OCI-LY1 (cell line): Measurements from ENCODE around the gene ARL11.

Source experiments
- H2AFZ ChIP-seq: fragments of 200-600 bp; sonication (generic), shearing (Covaris generic); 2 replicates; pipeline ENCODE4 v1.6.0; 2014; ENCODE audit warnings: antibody characterized with exemption, mild to moderate bottlenecking, low read length
- H3F3A ChIP-seq: fragments of 200-600 bp; sonication (generic), shearing (Covaris generic); 2 replicates; pipeline ENCODE4 v1.6.0; 2014; ENCODE audit warnings: mild to moderate bottlenecking, antibody characterized with exemption, low read length, moderate library complexity; ENCODE audit not compliant: insufficient read depth
- H3K27ac ChIP-seq: fragments of 200-600 bp; sonication (generic); 2 replicates; pipeline ENCODE4 v1.5.1; 2014; ENCODE audit warnings: low read length, mixed run types, mild to moderate bottlenecking, low read depth; ENCODE audit not compliant: poor library complexity, severe bottlenecking
- H3K27me3 ChIP-seq: fragments of 200-600 bp; sonication (generic); 2 replicates; pipeline ENCODE4 v1.6.0; 2014; ENCODE audit warnings: antibody characterized with exemption, mild to moderate bottlenecking, low read length, moderate library complexity; ENCODE audit not compliant: insufficient read depth
- H3K36me3 ChIP-seq: fragments of 200-600 bp; sonication (generic); 2 replicates; pipeline ENCODE4 v1.6.1; 2014; ENCODE audit warnings: mild to moderate bottlenecking, antibody characterized with exemption, low read length, moderate library complexity, mixed read lengths; ENCODE audit not compliant: insufficient read depth
- H3K4me1 ChIP-seq: fragments of 200-600 bp; sonication (generic); 2 replicates; pipeline ENCODE4 v1.5.1; 2014; ENCODE audit warnings: mild to moderate bottlenecking, low read length, moderate library complexity; ENCODE audit not compliant: insufficient read depth, severe bottlenecking
- H3K4me2 ChIP-seq: fragments of 200-600 bp; sonication (generic), shearing (Covaris generic); 2 replicates; pipeline ENCODE4 v1.6.1; 2014; ENCODE audit warnings: low read length
- H3K4me3 ChIP-seq: fragments of 200-600 bp; sonication (generic); 2 replicates; pipeline ENCODE4 v1.5.1; 2014; ENCODE audit warnings: low read length, low read depth, mild to moderate bottlenecking, mixed read lengths; ENCODE audit not compliant: poor library complexity, severe bottlenecking
- H3K79me2 ChIP-seq: fragments of 200-600 bp; shearing (Covaris generic); 2 replicates; pipeline ENCODE4 v1.6.1; 2016; ENCODE audit warnings: mixed run types, low read length, mixed read lengths; ENCODE audit not compliant: insufficient read depth
- H3K9ac ChIP-seq: fragments of 200-600 bp; sonication (generic), shearing (Covaris generic); 2 replicates; pipeline ENCODE4 v1.6.1; 2014; ENCODE audit warnings: mild to moderate bottlenecking, low read length, mixed read lengths
- H3K9me2 ChIP-seq: fragments of 200-600 bp; sonication (generic), shearing (Covaris generic); 2 replicates; pipeline ENCODE4 v1.6.1; 2014; ENCODE audit warnings: low read depth, mild to moderate bottlenecking, low read length, mixed read lengths
- H3K9me3 ChIP-seq: fragments of 200-600 bp; shearing (Covaris generic); 2 replicates; pipeline ENCODE4 v1.6.1; 2014; ENCODE audit warnings: low read length, mixed read lengths
- H4K20me1 ChIP-seq: fragments of 200-600 bp; sonication (generic), shearing (Covaris generic); 2 replicates; pipeline ENCODE4 v1.6.0; 2016; ENCODE audit warnings: mild to moderate bottlenecking, low read length; ENCODE audit not compliant: insufficient read depth
- EZH2 ChIP-seq: fragments of 200-600 bp; sonication (generic), shearing (Covaris generic); IDR thresholded peaks from 2 replicates; pipeline ENCODE4 v1.8.0; 2017; ENCODE audit warnings: borderline replicate concordance, mixed run types, mild to moderate bottlenecking, antibody characterized with exemption, low read length, moderate library complexity, mixed read lengths
- TF ChIP-seq, protein P1 (sequence below): fragments of 200-600 bp; sonication (generic), shearing (Covaris generic); IDR thresholded peaks from 2 replicates; pipeline ENCODE4 v1.5.1; 2017; ENCODE audit warnings: mild to moderate bottlenecking, antibody characterized with exemption, low read length, moderate library complexity, mixed read lengths

ARL11 gene

DNA sequence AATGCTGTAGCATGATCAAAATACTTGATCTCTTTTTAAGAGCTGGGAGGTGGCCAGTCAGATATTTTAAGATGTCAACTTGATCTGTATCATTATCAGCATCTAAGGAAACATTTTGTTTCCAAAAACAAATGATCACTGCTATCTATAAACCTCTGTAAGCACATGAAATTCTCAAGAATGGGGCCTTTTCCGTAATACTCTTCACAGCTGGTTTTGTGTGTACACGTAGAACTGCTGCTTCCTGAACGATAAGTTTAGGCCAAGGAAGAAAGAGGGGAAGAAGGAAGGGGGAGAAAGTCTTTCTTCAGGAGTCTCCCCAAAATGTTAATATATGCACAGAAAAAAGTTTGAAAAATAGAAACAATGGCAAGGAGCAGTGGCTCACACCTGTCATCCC, 25.7 kb downstream of the ARL11 start:
- no peaks in the 10 kb centered on the region; the same call in 1 of the 2 replicates for H3K36me3 ChIP-seq
- no peak overlapping the region for H3K9ac ChIP-seq
- H4K20me1 ChIP-seq: no peaks in the 10 kb centered on the region
- no peaks in the 10 kb centered on the region for H3F3A ChIP-seq
- no peaks in the 10 kb centered on the region for H3K9me3 ChIP-seq
- H2AFZ ChIP-seq: no peak overlapping the region
- no peaks in the 10 kb centered on the region for H3K4me1 ChIP-seq
- no peak for TF ChIP-seq EZH2
- TF ChIP-seq, protein P1, sequence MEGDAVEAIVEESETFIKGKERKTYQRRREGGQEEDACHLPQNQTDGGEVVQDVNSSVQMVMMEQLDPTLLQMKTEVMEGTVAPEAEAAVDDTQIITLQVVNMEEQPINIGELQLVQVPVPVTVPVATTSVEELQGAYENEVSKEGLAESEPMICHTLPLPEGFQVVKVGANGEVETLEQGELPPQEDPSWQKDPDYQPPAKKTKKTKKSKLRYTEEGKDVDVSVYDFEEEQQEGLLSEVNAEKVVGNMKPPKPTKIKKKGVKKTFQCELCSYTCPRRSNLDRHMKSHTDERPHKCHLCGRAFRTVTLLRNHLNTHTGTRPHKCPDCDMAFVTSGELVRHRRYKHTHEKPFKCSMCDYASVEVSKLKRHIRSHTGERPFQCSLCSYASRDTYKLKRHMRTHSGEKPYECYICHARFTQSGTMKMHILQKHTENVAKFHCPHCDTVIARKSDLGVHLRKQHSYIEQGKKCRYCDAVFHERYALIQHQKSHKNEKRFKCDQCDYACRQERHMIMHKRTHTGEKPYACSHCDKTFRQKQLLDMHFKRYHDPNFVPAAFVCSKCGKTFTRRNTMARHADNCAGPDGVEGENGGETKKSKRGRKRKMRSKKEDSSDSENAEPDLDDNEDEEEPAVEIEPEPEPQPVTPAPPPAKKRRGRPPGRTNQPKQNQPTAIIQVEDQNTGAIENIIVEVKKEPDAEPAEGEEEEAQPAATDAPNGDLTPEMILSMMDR: no peak
- no peaks in the 10 kb centered on the region for H3K79me2 ChIP-seq
- H3K4me2 ChIP-seq: no peak overlapping the region
- H3K9me2 ChIP-seq: no peaks in the 10 kb centered on the region
- no peak overlapping the region for H3K27ac ChIP-seq
- no peak overlapping the region for H3K4me3 ChIP-seq
- no peaks in the 10 kb centered on the region for H3K27me3 ChIP-seq

DNA sequence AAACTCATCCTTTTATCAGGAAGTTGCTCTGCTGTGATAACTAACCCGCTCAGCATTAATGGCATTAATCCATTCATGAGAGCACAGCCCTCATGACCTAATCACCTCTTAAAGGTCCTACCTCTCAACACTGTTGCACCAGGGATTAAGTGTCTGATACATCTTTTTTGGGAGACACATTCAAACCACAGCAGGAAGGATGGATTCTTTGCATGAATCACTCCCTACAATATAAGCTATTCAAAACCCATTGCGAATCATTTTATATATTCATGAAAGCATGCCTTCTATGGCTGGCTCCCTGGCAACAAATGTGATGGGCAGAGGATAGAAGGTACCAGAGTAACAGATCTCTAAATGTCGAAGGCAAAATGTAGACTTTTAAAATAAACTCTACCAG, 27.6 kb downstream of the ARL11 start:
- Histone ChIP-seq H3K9ac (no peak overlapping the region), H3K4me1 (no peaks in the 10 kb centered on the region), H3K36me3 (peaks cover 10% of the 10 kb centered on the region; the same call in 1 of the 2 replicates), H3F3A (no peaks in the 10 kb centered on the region), H3K9me3 (no peaks in the 10 kb centered on the region), H3K4me2 (no peak overlapping the region), H4K20me1 (no peaks in the 10 kb centered on the region), H2AFZ (no peak overlapping the region), H3K27me3 (no peaks in the 10 kb centered on the region), H3K4me3 (no peak overlapping the region), H3K79me2 (no peaks in the 10 kb centered on the region), H3K27ac (no peak overlapping the region), H3K9me2 (no peaks in the 10 kb centered on the region)
- TF ChIP-seq, protein P1: no peak
- no peak for TF ChIP-seq EZH2

DNA sequence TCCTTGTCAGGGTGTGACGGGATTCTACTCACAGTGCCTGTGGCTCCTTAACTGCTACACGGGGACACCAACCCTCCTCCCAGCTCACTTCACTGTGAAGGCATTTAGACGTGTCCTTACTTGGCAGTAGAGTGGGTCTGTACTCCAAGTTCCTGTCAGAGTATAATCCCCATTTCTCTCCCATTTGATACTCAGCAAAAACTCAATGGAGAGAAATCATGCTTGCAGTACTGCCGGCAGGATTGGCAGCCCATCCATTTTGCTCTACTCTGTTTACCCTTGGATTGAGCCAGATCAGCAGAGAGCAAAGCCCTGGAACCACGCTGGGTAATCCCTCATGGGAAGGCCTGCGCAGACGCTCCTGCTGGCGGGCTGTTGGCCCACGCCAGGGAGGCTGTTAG, 28.9 kb downstream of the ARL11 start:
- H3K27ac ChIP-seq: no peak overlapping the region
- H2AFZ ChIP-seq: no peak overlapping the region
- no peak for TF ChIP-seq EZH2
- TF ChIP-seq, protein P1: no peak

More for the DNA sequence above, 28.9 kb downstream of the ARL11 start:
- no peak overlapping the region for H3K4me3 ChIP-seq
- H3K4me1 ChIP-seq: no peaks in the 10 kb centered on the region
- H3K9me2 ChIP-seq: no peaks in the 10 kb centered on the region
- H3K27me3 ChIP-seq: no peaks in the 10 kb centered on the region
- H3K4me2 ChIP-seq: no peak overlapping the region
- no peak overlapping the region for H3K9ac ChIP-seq
- H3K9me3 ChIP-seq: no peaks in the 10 kb centered on the region
- no peaks in the 10 kb centered on the region for H3F3A ChIP-seq
- no peaks in the 10 kb centered on the region for H4K20me1 ChIP-seq
- no peaks in the 10 kb centered on the region for H3K79me2 ChIP-seq
- H3K36me3 ChIP-seq: peaks cover 21% of the 10 kb centered on the region; the same call in 1 of the 2 replicates
